ENCODE measurements around the gene OR12D3.

- no peak for TF ChIP-seq TSHZ2 (CRISPR knock-in tag; IDR thresholded peaks at IDR 0.05)
- TF ChIP-seq RARB (CRISPR knock-in tag; IDR thresholded peaks at IDR 0.05), result no peak
- no peak for TF ChIP-seq PATZ1 (CRISPR knock-in tag; IDR thresholded peaks at IDR 0.05; ENCODE audit: borderline replicate concordance)
- no peak for TF ChIP-seq CREB5 (CRISPR knock-in tag; IDR thresholded peaks at IDR 0.05; ENCODE audit: low read depth)
- no peak for TF ChIP-seq TCF4 (CRISPR knock-in tag; IDR thresholded peaks at IDR 0.05; ENCODE audit: borderline replicate concordance)
- TF ChIP-seq TOX (CRISPR knock-in tag; IDR thresholded peaks at IDR 0.05; ENCODE audit: borderline replicate concordance), result no peak
- no peak for TF ChIP-seq ZFP30 (CRISPR knock-in tag; IDR thresholded peaks at IDR 0.05)
- TF ChIP-seq CSRNP3 (CRISPR knock-in tag; IDR thresholded peaks at IDR 0.05), result no peak
Observed at GRCh38 chr6:29375191-29375590, at the start of gene OR12D3.

Measured in SK-N-SH treated with all-trans-retinoic acid at 6 μM for 48 hours (cell line).